Stimulated activated naive CD4-positive, alpha-beta T cell treated with Interleukin-2 at 50 U/mL for 16 hours (primary cell): ENCODE measurements around the gene RNF17.

Source experiments
- DNase-seq: peaks from one replicate; lab custom pipeline; 2025; lab: John Stamatoyannopoulos, UW

Gene RNF17

GRCh38 chr13:24858953-24859352 is 95.0 kb downstream of the RNF17 start:
- no peak for DNase-seq

GRCh38 chr13:24860770-24861169 is 96.8 kb downstream of the RNF17 start:
- DNase-seq: no peak

- no peak for DNase-seq
Observed at GRCh38 chr13:24861617-24862362, 97.8 kb downstream of the RNF17 start.

GRCh38 chr13:24863748-24864540 is 100.0 kb downstream of the RNF17 start:
- DNase-seq: no peak

- DNase-seq: no peak
Observed at GRCh38 chr13:24864579-24864978, 100.6 kb downstream of the RNF17 start.

- no peak for DNase-seq
Observed at GRCh38 chr13:24865163-24865953, 101.4 kb downstream of the RNF17 start.

- DNase-seq: no peak
Observed at GRCh38 chr13:24866488-24866887, 102.5 kb downstream of the RNF17 start.

- DNase-seq: no peak
Observed at GRCh38 chr13:24868874-24869273, 104.9 kb downstream of the RNF17 start.

GRCh38 chr13:24870380-24870760 is 106.4 kb downstream of the RNF17 start:
- no peak for DNase-seq

GRCh38 chr13:24875566-24875965 is 111.6 kb downstream of the RNF17 start:
- no peak for DNase-seq

- no peak for DNase-seq
Observed at GRCh38 chr13:24877531-24877930, 113.6 kb downstream of the RNF17 start.

- no peak for DNase-seq
Observed at GRCh38 chr13:24878340-24878739, 114.4 kb downstream of the RNF17 start.

- no peak for DNase-seq
Observed at GRCh38 chr13:24882665-24883064, 118.7 kb downstream of the RNF17 start.

GRCh38 chr13:24887759-24888158 is 123.8 kb downstream of the RNF17 start:
- no peak for DNase-seq

GRCh38 chr13:24888291-24888931 is 124.4 kb downstream of the RNF17 start:
- no peak for DNase-seq

GRCh38 chr13:24890256-24890655 is 126.3 kb downstream of the RNF17 start:
- no peak for DNase-seq

- no peak for DNase-seq
Observed at GRCh38 chr13:24891476-24892108, 127.6 kb downstream of the RNF17 start.

GRCh38 chr13:24892829-24893228 is 128.9 kb downstream of the RNF17 start:
- no peak for DNase-seq

- DNase-seq: no peak
Observed at GRCh38 chr13:24893863-24894262, 129.9 kb downstream of the RNF17 start.

- no peak for DNase-seq
Observed at GRCh38 chr13:24894277-24894971, 130.5 kb downstream of the RNF17 start.

- no peak for DNase-seq
Observed at GRCh38 chr13:24894972-24895300, 131.0 kb downstream of the RNF17 start.
